ENCODE results near the gene TMEM39B.
"Not testable (repeated sequence)": the region's sequence is repeated elsewhere in the genome, so short reads cannot be mapped to it uniquely, and the experiment has no call there.

Gene TMEM39B

DNA sequence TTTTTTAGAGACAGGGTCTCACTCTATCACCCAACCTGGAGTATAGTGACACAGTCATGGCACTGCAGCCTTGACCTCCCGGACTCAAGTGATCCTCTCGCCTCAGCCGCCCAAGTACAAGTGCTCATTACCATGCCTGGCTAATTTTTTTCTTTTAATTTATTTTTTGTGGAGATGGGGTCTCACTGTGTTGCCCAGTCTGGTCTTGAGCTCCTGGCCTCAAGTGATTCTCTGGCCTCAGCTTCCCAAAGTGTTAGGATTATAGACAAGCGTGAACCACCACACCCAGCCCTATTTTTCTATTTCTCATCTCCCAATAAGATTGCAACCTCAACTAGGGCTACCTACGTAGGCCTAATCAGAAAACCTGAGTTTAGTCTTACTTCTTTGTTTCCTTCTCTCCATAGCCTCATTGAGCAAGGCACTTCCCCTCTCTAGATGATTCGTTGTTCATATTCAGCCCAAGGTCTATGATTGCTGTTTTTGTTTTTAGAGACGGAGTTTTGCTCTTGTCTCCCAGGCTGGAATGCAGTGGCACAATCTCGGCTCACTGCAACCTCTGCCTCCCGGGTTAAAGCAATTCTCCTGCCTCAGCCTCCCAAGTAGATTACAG lies 34.0 kb downstream of the TMEM39B start:
- peaks cover 0 to 35% (median 28%) of the 10 kb centered on the region in 4 donors for H3K4me1 ChIP-seq
- intact Hi-C loops (cut with DNase I; ENCODE audit: low total_unique reads), result loop anchor here (5.0 to 10.0 kb wide), 2 partner anchors 34 to 1828 kb away; partner anchors contain the start of gene TMEM39B
- peak overlapping the region in 1 of 2 donors; percentile 79 for H3K4me3 ChIP-seq
- peak overlapping the region in 1 of 2 donors; percentile 90 for H3K27ac ChIP-seq
- no peaks in the 10 kb centered on the region for H3K27me3 ChIP-seq
- H3K9me3 ChIP-seq, result no peaks in the 10 kb centered on the region
- TF ChIP-seq, protein P1, sequence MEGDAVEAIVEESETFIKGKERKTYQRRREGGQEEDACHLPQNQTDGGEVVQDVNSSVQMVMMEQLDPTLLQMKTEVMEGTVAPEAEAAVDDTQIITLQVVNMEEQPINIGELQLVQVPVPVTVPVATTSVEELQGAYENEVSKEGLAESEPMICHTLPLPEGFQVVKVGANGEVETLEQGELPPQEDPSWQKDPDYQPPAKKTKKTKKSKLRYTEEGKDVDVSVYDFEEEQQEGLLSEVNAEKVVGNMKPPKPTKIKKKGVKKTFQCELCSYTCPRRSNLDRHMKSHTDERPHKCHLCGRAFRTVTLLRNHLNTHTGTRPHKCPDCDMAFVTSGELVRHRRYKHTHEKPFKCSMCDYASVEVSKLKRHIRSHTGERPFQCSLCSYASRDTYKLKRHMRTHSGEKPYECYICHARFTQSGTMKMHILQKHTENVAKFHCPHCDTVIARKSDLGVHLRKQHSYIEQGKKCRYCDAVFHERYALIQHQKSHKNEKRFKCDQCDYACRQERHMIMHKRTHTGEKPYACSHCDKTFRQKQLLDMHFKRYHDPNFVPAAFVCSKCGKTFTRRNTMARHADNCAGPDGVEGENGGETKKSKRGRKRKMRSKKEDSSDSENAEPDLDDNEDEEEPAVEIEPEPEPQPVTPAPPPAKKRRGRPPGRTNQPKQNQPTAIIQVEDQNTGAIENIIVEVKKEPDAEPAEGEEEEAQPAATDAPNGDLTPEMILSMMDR (IDR thresholded peaks at IDR 0.05), result no peak
- H3K36me3 ChIP-seq, result peaks cover 0 to 13% (median 0%) of the 10 kb centered on the region in 3 donors
- DNase-seq, result no peak

DNA sequence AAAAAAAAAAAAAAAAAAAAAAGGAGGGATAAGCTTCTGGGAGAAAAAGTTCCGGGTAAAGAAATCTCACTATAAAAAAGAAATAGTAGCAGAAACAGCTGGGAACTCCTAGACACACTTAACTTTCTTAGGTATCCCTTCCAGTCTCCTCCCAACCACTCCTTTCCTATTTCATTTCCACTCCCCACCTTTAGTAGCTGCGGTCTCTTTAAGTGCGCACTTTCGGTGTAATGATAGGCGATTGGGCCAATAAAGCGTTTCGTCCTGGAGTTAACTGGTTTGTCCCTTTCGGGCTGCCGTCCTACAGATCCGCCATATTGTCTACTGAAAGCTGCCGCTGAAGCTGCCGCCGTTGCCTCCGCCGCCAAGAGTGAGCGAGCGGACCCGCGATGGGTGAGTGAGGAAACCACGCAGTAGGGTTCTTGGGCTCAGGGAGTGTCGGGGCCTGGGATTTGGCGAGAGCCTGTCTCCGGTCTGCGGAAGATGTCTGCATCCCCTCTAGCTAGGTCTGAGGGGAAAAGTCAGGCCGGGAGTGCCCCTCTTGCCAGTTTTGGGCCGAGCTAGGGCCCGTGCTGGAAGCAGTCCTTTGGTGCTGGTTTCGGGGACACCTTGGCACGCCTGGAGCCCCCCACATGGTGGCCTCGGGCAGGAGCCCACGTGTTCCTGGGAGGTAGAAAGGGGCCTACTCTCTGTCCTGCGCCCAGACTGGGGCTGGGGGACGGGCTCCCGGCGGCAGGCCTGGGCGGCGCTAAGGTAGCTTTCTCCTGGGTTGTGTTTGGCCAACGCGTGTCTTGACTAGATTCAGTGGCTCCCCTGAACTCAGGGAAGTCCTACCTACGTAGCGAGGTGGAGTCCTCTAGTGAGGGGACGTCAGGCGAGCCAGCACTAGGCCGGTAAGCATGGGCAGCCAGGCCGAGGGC lies 35.3 kb downstream of the TMEM39B start, which contains the start of gene KPNA6:
Gene KPNA6, plus strand, starts transcription at position 315 of the 920 bp plus-strand sequence. Its CDS starts 75 bp downstream, at position 390.
- H3K27ac ChIP-seq, result peak within 1 kb of the TSS; percentile 86 to 90
- no peaks in the 10 kb centered on the region for H3K27me3 ChIP-seq
- intact Hi-C loops (cut with DNase I; ENCODE audit: low total_unique reads), result loop anchor here (5.0 to 10.0 kb wide), 2 partner anchors 36 to 1827 kb away; partner anchors contain the start of gene TMEM39B
- peaks cover 0 to 48% (median 35%) of the 10 kb centered on the region in 4 donors for H3K4me1 ChIP-seq
- peaks cover 0 to under 1% (median 0%) of the 10 kb centered on the region in 3 donors for H3K36me3 ChIP-seq
- H3K4me3 ChIP-seq, result peak within 1 kb of the TSS; percentile 79 to 86
- TF ChIP-seq, protein P1 (IDR thresholded peaks at IDR 0.05), result no peak
- no peaks in the 10 kb centered on the region for H3K9me3 ChIP-seq
- peak; percentile 88 to 95 for DNase-seq

- Histone ChIP-seq H3K36me3 (no peaks in the 10 kb centered on the region), H3K27ac (no peak overlapping the region), H3K4me1 (peaks cover 0 to 67% (median 44%) of the 10 kb centered on the region in 4 donors), H3K4me3 (no peak overlapping the region), H3K27me3 (no peaks in the 10 kb centered on the region), H3K9me3 (no peaks in the 10 kb centered on the region)
- intact Hi-C loops (cut with DNase I; ENCODE audit: low total_unique reads), result no loop called here
- TF ChIP-seq, protein P1 (IDR thresholded peaks at IDR 0.05), result no peak
- DNase-seq, result no peak
These were observed 38.4 kb downstream of the TMEM39B start for GRCh38 chr1:32111040-32111623.

DNA sequence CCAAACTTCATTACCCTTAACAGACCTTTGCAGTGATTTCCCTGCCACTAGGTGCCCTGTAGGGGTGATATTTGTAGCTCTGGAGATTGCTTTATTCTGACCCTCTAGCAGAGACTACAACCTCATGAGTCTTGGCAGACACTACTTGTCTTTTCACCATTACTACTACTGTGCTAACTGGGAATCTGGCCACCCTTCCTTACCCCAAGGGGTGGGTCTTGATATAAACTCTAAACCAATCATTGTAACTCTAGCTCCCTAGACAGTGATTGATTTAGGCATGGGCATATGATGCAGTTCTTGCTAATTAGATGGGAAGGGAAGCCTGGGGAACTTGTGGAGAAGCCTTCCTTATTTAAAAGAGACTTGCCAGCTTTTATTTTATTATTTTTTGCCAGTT lies 39.0 kb downstream of the TMEM39B start:
- TF ChIP-seq, protein P1 (IDR thresholded peaks at IDR 0.05), result no peak
- intact Hi-C loops (cut with DNase I; ENCODE audit: low total_unique reads), result no loop called here
- Histone ChIP-seq H3K4me3 (no peak overlapping the region), H3K36me3 (no peaks in the 10 kb centered on the region), H3K4me1 (peaks cover 0 to 73% (median 50%) of the 10 kb centered on the region in 4 donors), H3K9me3 (no peaks in the 10 kb centered on the region), H3K27me3 (no peaks in the 10 kb centered on the region), H3K27ac (no peak overlapping the region)
- DNase-seq, result no peak

- H3K4me1 ChIP-seq, result peaks cover 0 to 77% (median 51%) of the 10 kb centered on the region in 4 donors
- H3K27ac ChIP-seq, result no peak overlapping the region
- no peaks in the 10 kb centered on the region for H3K27me3 ChIP-seq
- DNase-seq, result no peak
- no peaks in the 10 kb centered on the region for H3K9me3 ChIP-seq
- H3K36me3 ChIP-seq, result no peaks in the 10 kb centered on the region
- intact Hi-C loops (cut with DNase I; ENCODE audit: low total_unique reads), result no loop called here
- H3K4me3 ChIP-seq, result no peak overlapping the region
- TF ChIP-seq, protein P1 (IDR thresholded peaks at IDR 0.05), result no peak
These were observed 40.2 kb downstream of the TMEM39B start for GRCh38 chr1:32112806-32113375.

DNA sequence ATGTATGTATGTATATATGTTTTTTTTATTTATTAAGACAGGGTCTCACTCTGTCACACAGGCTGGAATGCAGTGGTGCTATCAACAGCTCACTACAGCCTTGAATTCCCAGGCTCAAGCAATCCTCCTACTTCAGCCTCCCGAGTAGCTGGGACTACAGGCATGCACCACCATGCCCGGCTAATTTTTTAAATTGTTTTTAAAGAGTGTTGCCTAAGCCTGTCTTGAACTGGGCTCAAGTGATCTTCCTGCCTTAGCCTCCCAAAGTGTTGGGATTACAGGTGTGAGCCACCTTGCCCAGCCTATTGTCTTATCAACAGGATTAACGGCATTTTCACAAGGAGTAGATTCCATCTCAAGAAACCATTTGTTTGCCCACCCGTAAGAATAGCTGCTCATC lies 40.7 kb downstream of the TMEM39B start:
- H3K27ac ChIP-seq; H3K27me3 ChIP-seq; H3K9me3 ChIP-seq; intact Hi-C loops (cut with DNase I; ENCODE audit: low total_unique reads); H3K36me3 ChIP-seq; DNase-seq; H3K4me3 ChIP-seq: not testable (repeated sequence)
- peaks cover 0 to 79% (median 51%) of the 10 kb centered on the region in 4 donors for H3K4me1 ChIP-seq

Data from tibial artery (tissue), 4 donors.